K562 (cell line): ENCODE data around the gene OR1N1.

ENCODE experiments used
- CBX2 ChIP-seq: fragments of 200-600 bp; sonication (generic); IDR thresholded peaks from one replicate; pipeline ENCODE4 v1.6.1; 2012; ENCODE audit warnings: mild to moderate bottlenecking, low read length, inconsistent platforms; ENCODE audit not compliant: insufficient read depth, poor library complexity, severe bottlenecking
- CEBPG ChIP-seq, 3 experiments: fragments of 200-800 bp in 1 of 3; sonication (Bioruptor generic) in 1 of 3; sonication (generic) in 1 of 3; formaldehyde crosslinking in 1 of 3; IDR thresholded peaks in 2 of 3; conservative IDR thresholded peaks in 1 of 3; 2 replicates each; pipeline versions ENCODE4 v1.6.1 to v1.8.0; 2016 to 2022; ENCODE audit warnings: missing compliant biosample characterization in 2 of 3, missing genetic modification characterization in 2 of 3, mild to moderate bottlenecking in 1 of 3, missing genetic modification reagents in 1 of 3
- CTCF ChIP-seq, 3 experiments: IDR thresholded peaks in 2 of 3; conservative IDR thresholded peaks in 1 of 3; 2 replicates each; pipeline ENCODE4 v1.5.1; 2011 to 2012; ENCODE audit warnings: low read length in 3 of 3, mild to moderate bottlenecking in 3 of 3, control low read depth in 2 of 3, improper control_type of control experiment in 1 of 3, inconsistent platforms in 1 of 3, low read depth in 1 of 3, mixed read lengths in 1 of 3, moderate library complexity in 1 of 3; ENCODE audit not compliant: insufficient read depth in 2 of 3
- ELF1 ChIP-seq: fragments of 200-800 bp; sonication (Bioruptor generic); IDR thresholded peaks from 2 replicates; pipeline ENCODE4 v1.6.1; 2016; ENCODE audit warnings: missing genetic modification characterization, missing compliant biosample characterization
- ELK1 ChIP-seq: sonication (generic); formaldehyde crosslinking; IDR thresholded peaks from 2 replicates; pipeline ENCODE4 v1.8.1; 2022; ENCODE audit warnings: missing genetic modification reagents
- KLF1 ChIP-seq: fragments of 450-650 bp; IDR thresholded peaks from 2 replicates; pipeline ENCODE4 v1.6.1; 2016; ENCODE audit warnings: missing genetic modification characterization, missing compliant biosample characterization
- POLR2AphosphoS2 ChIP-seq: IDR thresholded peaks from 2 replicates; pipeline ENCODE4 v1.6.1; 2012; ENCODE audit warnings: low read length, improper control_type of control experiment
- RCOR1 ChIP-seq, 2 experiments: IDR thresholded peaks; 2 replicates each; pipeline ENCODE4 v1.6.1; 2012; ENCODE audit warnings: low read depth in 2 of 2, low read length in 2 of 2, borderline replicate concordance in 1 of 2, improper control_type of control experiment in 1 of 2
- SP2 ChIP-seq: IDR thresholded peaks from 2 replicates; pipeline ENCODE4 v1.6.1; 2011; ENCODE audit warnings: mild to moderate bottlenecking, low read depth, low read length, moderate library complexity; ENCODE audit not compliant: poor library complexity, severe bottlenecking; ENCODE audit errors: extremely low read depth
- THAP12 ChIP-seq: fragments of 250-450 bp; sonication (Bioruptor Pico); IDR thresholded peaks from 2 replicates; pipeline ENCODE4 v1.9.0; 2021; ENCODE audit warnings: mild to moderate bottlenecking, inconsistent platforms
- ZBTB8A ChIP-seq: fragments of 450-650 bp; IDR thresholded peaks from 2 replicates; pipeline ENCODE4 v1.6.1; 2018; ENCODE audit warnings: mild to moderate bottlenecking, moderate library complexity; ENCODE audit not compliant: partially characterized antibody

- TF ChIP-seq ELK1 (CRISPR knock-in tag) (no peak), CBX2 (no peak), THAP12 (no peak), SP2 (no peak), CTCF (IDR thresholded peaks at IDR 0.05 in 2 of 3, conservative IDR thresholded peaks at IDR 0.05 in 1 of 3; ENCODE audit: insufficient read depth in 2 of 3, low read depth in 1 of 3, low read length in 3 of 3) (no peak), RCOR1 (IDR thresholded peaks at IDR 0.05; ENCODE audit: borderline replicate concordance in 1 of 2, low read depth in 2 of 2, low read length in 2 of 2) (no peak), POLR2AphosphoS2 (no peak), ZBTB8A (no peak), CEBPG (CRISPR knock-in tag; IDR thresholded peaks at IDR 0.05) (no peak), CEBPG (tag; conservative IDR thresholded peaks at IDR 0.05 in 1 of 2, IDR thresholded peaks at IDR 0.05 in 1 of 2) (no peak), KLF1 (tag) (no peak), ELF1 (tag) (no peak)
These were observed 49.7 kb downstream of the OR1N1 start for GRCh38 chr9:122477346-122477745.
